Left lung (tissue), 10 donors: Measurements from ENCODE around the gene FUT1. TPM values are rescaled to one million over a fixed set of nuclear protein-coding genes. Genes with fewer than 3 reads are reported as not detected.

Source experiments
- ATAC-seq: fragments of 200-7000 bp; cut with Tn5 transposase; one replicate; pipeline ENCODE4 v1.9.1; 2020; ENCODE audit warnings: moderate library complexity
- DNase-seq, 4 donors: peaks; one replicate each; pipeline ENCODE4 v3.0.0-alpha.2; 2013 to 2020
- H3K27ac ChIP-seq, 2 donors: fragments of 200-600 bp; sonication (generic) in 1 of 2; one replicate each; pipeline versions ENCODE4 v1.5.0 to v1.8.0; 2020 to 2021
- H3K27me3 ChIP-seq, 2 donors: fragments of 200-600 bp; sonication (generic) in 1 of 2; one replicate each; pipeline versions ENCODE4 v1.5.0 to v1.8.0; 2020 to 2021
- H3K36me3 ChIP-seq, 2 donors: fragments of 200-600 bp; sonication (generic) in 1 of 2; one replicate each; pipeline versions ENCODE4 v1.5.0 to v1.8.0; 2020 to 2021
- H3K4me1 ChIP-seq, 2 donors: fragments of 200-600 bp; one replicate each; pipeline ENCODE4 v1.8.0; 2021
- H3K4me3 ChIP-seq, 2 donors: fragments of 200-600 bp; sonication (generic) in 1 of 2; one replicate each; pipeline versions ENCODE4 v1.5.0 to v1.8.0; 2020 to 2021; ENCODE audit warnings: mild to moderate bottlenecking in 1 of 2
- H3K9me3 ChIP-seq, 2 donors: fragments of 200-600 bp; sonication (generic) in 1 of 2; one replicate each; pipeline versions ENCODE4 v1.5.0 to v1.8.0; 2020 to 2021
- CTCF ChIP-seq, 2 donors: fragments of 200-600 bp; sonication (generic) in 1 of 2; IDR thresholded peaks; one replicate each; pipeline versions ENCODE4 v1.5.0 to v1.8.0; 2021; ENCODE audit warnings: antibody characterized with exemption in 2 of 2
- intact Hi-C, 2 donors: fragments of 100-400 bp; cut with DNase I; formaldehyde crosslinking; loops; one replicate each; pipeline versions ENCODE4 v1.11.2 to v1.14.2; 2022
- polyA plus RNA-seq, 6 donors: library from polyadenylated mRNA; unstranded; fragments of 120-200 nt; gene quantifications; one replicate each; pipeline ENCODE4 v1.2.1, GENCODE V29; 2013; ENCODE audit not compliant: insufficient read length in 6 of 6
- total RNA-seq, 2 donors: library from RNA; stranded (reverse); fragmentation: NEBNext Ultra II Directional; extraction: Animal tissue kit (Norgen Biotek cat#: 25700); gene quantifications; one replicate each; pipeline ENCODE4 v1.2.1, GENCODE V29; 2021
- donor health status: DM: no; HTN: yes; CAD: no.
- donor health status: DM: no; HTN: no; CAD: no.

Gene FUT1
- total and polyA plus RNA-seq, 8 donors, result 5.1 to 8.7 (median 6.6) TPM

GRCh38 chr19:48735031-48735615 is 17.3 kb downstream of the FUT1 start:
- Histone ChIP-seq H3K27ac (no peak overlapping the region), H3K27me3 (peaks cover 5 to 13% of the 10 kb centered on the region in 2 donors), H3K4me1 (peaks cover 4 to 14% of the 10 kb centered on the region in 2 donors), H3K36me3 (no peaks in the 10 kb centered on the region), H3K4me3 (no peak overlapping the region), H3K9me3 (no peaks in the 10 kb centered on the region)
- intact Hi-C loops, result no loop called here
- peak in 1 of 4 donors; percentile 75 for DNase-seq
- no peak for TF ChIP-seq CTCF (IDR thresholded peaks at IDR 0.05)
- peak; percentile 39 for ATAC-seq

DNA sequence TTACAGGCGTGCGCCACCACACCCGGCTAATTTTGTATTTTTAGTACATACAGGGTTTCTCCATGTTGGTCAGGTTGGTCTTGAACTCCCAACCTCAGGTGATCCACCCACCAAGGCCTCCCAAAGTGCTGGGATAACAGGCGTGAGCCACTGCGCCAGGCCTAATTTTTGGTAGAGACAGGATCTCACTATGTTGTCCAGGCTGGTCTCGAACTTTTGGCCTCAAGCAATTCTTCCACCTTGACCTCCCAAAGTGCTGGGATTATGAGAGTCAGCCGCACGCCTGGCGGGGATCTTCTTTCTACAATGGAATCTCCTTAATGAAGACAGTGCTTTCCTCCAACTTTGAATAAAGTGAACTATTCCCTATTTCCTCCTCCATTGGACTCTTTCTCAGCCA is 17.8 kb downstream of the FUT1 start:
- DNase-seq (no peak), ATAC-seq (no peak)
- Histone ChIP-seq H3K27ac (no peak overlapping the region), H3K27me3 (peaks cover under 1 to 8% of the 10 kb centered on the region in 2 donors), H3K36me3 (no peaks in the 10 kb centered on the region), H3K4me3 (no peak overlapping the region), H3K9me3 (no peaks in the 10 kb centered on the region), H3K4me1 (peaks cover 4 to 13% of the 10 kb centered on the region in 2 donors)
- intact Hi-C loops, result no loop called here
- TF ChIP-seq CTCF (IDR thresholded peaks at IDR 0.05), result no peak

DNA sequence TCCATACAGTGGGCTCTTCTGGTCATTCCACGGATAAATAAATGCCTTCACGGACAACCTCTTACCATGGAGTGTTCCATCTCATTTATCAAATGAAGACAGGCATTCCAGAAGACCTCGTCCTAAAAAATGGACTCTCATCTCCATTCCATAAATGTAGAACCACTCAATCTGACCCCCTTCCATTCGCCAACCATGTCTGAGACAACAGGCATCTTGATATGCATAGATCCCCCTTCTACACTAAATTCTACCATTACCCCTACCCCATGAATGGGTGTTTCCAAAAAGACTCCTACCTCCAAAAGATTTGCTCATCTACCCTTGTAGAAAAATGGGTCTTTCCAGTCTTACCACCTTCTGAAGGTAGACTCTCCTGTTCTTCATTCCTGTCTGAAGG is 21.0 kb downstream of the FUT1 start:
- H3K9me3 ChIP-seq, result peaks cover 0 to 8% of the 10 kb centered on the region in 2 donors
- no peak for TF ChIP-seq CTCF (IDR thresholded peaks at IDR 0.05)
- H3K4me1 ChIP-seq, result peaks cover 0 to 5% of the 10 kb centered on the region in 2 donors
- no peak for ATAC-seq
- H3K27ac ChIP-seq, result no peak overlapping the region
- no peak overlapping the region for H3K4me3 ChIP-seq
- intact Hi-C loops, result no loop called here
- no peaks in the 10 kb centered on the region for H3K27me3 ChIP-seq
- no peak for DNase-seq
- H3K36me3 ChIP-seq, result peaks cover 0 to 8% of the 10 kb centered on the region in 2 donors

DNA sequence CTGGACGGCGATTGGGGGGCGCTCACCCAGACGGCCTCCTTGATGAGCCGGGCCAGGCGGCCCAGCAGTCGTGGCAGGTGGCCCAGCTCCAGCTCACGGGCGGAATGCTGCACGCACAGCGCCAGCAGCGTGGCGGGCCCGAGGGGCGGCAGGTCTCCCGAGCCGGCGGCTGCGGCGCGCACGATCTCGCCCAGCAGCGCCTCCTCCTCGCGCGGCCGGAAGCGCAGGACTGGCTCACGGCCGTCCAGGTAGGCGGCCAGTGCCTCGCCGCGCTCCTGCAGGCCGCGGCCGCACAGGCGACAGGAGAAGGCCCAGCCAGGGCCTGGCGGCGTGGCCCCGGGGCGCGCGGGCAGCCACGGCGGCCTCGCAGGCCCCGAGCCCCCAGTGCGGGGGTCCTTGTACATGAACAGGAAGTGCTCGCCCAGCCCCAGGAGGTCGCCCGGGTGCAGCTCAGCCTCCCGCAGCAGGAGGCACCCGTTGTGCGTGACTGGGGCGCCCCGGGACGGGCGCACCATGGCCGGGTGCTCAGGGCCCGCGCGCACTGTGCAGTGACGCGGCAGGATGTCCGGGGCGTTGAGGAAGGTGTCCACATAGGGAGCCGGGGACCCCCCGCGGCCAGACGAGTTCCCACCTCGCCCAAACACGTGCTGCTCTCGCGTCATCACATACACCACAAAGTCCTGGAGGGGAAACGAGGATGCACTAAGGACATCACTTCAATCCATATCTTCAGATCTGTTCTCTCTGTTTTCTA is 23.4 kb downstream of the FUT1 start:
- H3K4me1 ChIP-seq, result peaks cover 5 to 28% of the 10 kb centered on the region in 2 donors

More for the DNA sequence above, 23.4 kb downstream of the FUT1 start:
- H3K27ac ChIP-seq, result no peak overlapping the region
- H3K9me3 ChIP-seq, result peaks cover 0 to 23% of the 10 kb centered on the region in 2 donors
- TF ChIP-seq CTCF (IDR thresholded peaks at IDR 0.05), result no peak
- ATAC-seq, result peak; percentile 8
- H3K27me3 ChIP-seq, result no peaks in the 10 kb centered on the region
- intact Hi-C loops, result no loop called here
- no peak overlapping the region for H3K4me3 ChIP-seq
- peaks cover 0 to 8% of the 10 kb centered on the region in 2 donors for H3K36me3 ChIP-seq
- no peak for DNase-seq
